ENCODE results near the gene ZP1. TPM values are rescaled to one million over a fixed set of nuclear protein-coding genes. Genes with fewer than 3 reads are reported as not detected.

Gene ZP1
- total RNA-seq, 1 donor, result 0.36 TPM

GRCh38 chr11:60842668-60843600 is 24.4 kb upstream of the ZP1 start:
- peak; percentile 56 for DNase-seq (ENCODE audit: insufficient read length, low spot score, missing footprints)
- TF ChIP-seq CTCF (IDR thresholded peaks at IDR 0.05; ENCODE audit: extremely low read depth, low read depth, low read length), result no peak
- Histone ChIP-seq H2AFZ (ENCODE audit: low read length) (peak overlapping the region; percentile 91), H3K27me3 (ENCODE audit: insufficient read depth, low read length) (no peaks in the 10 kb centered on the region), H3K4me2 (ENCODE audit: insufficient read depth, low read length) (peak overlapping the region; percentile 93), H3K4me1 (ENCODE audit: insufficient read depth, low read length) (peaks cover 40% of the 10 kb centered on the region), H4K20me1 (ENCODE audit: insufficient read depth, low read length) (peaks cover 11% of the 10 kb centered on the region), H3K79me2 (ENCODE audit: insufficient read depth, low read length) (peaks cover 41% of the 10 kb centered on the region), H3K27ac (ENCODE audit: low read depth, low read length) (peak overlapping the region; percentile 70), H3K9me3 (ENCODE audit: low read depth, low read length) (no peaks in the 10 kb centered on the region), H3K4me3 (ENCODE audit: insufficient read depth, low read length) (peak overlapping the region; percentile 85), H3K36me3 (ENCODE audit: insufficient read depth, low read length) (no peaks in the 10 kb centered on the region)

DNA sequence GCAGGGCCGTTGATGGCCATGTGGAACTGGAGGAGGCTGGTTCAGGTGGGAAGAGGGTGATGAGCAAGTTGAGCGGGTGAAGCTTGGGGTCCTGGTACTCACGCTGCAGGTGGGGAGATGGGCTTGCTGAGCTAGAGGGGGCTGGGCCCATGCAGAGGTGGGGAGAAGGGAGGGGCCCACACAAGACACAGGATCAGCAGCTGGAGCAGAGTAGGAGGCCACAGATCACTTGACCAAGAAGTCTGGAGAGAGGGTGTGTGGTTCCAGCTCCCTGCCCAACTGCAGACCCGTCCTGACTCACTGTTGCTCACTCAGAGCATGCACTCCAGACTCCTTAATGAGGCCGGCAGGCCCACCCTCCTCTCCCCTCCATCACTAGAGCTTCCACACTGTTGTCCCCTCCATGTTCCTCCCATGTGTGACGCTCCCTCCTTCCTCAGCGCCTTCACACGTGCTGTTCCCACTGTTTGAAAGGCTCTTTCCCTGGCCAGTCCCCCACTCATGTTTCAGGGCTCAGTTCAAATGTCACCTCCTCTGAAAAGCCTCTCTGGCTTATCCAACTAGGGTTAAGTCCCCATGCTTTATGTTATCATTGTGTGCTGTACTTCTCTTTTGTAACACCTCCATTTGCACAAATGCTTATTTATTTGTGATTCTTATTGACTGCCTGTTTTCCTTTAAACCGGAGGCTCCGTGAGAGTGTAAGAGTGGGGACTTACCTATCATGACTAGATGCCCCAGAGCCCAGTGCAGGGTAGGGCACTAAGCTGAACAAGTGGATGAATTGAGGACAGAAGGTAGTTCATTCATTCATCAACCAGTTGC is 23.1 kb upstream of the ZP1 start:
- Histone ChIP-seq H4K20me1 (ENCODE audit: insufficient read depth, low read length) (peaks cover 11% of the 10 kb centered on the region), H3K79me2 (ENCODE audit: insufficient read depth, low read length) (peaks cover 41% of the 10 kb centered on the region), H3K4me1 (ENCODE audit: insufficient read depth, low read length) (peaks cover 40% of the 10 kb centered on the region), H3K4me3 (ENCODE audit: insufficient read depth, low read length) (peak overlapping the region; percentile 85), H3K9me3 (ENCODE audit: low read depth, low read length) (no peaks in the 10 kb centered on the region), H3K36me3 (ENCODE audit: insufficient read depth, low read length) (peaks cover 3% of the 10 kb centered on the region), H3K4me2 (ENCODE audit: insufficient read depth, low read length) (peak overlapping the region; percentile 93), H3K27ac (ENCODE audit: low read depth, low read length) (peak overlapping the region; percentile 48), H3K27me3 (ENCODE audit: insufficient read depth, low read length) (no peaks in the 10 kb centered on the region), H2AFZ (ENCODE audit: low read length) (no peak overlapping the region)
- TF ChIP-seq CTCF (IDR thresholded peaks at IDR 0.05; ENCODE audit: extremely low read depth, low read depth, low read length), result no peak
- DNase-seq (ENCODE audit: insufficient read length, low spot score, missing footprints), result peak; percentile 96

DNA sequence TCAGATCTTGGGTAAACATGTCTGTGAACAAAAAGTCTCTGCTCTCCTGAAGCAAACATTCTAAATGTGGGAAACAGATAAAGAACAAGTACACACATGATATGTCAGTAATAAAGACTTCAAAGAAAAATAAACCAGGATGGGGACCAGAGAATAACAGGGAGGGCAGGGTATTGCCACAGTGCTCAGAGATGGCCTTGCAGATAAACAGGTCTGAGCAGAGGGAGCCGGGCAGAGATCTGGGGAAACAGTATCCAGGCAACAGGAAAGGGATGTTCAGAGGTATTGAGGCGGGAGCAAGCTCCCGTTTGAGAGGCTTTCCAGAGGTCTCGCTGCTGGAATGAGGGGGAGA is 22.5 kb upstream of the ZP1 start:
- DNase-seq (ENCODE audit: insufficient read length, low spot score, missing footprints), result peak; percentile 80
- no peaks in the 10 kb centered on the region for H3K27me3 ChIP-seq (ENCODE audit: insufficient read depth, low read length)
- no peaks in the 10 kb centered on the region for H3K9me3 ChIP-seq (ENCODE audit: low read depth, low read length)
- H3K27ac ChIP-seq (ENCODE audit: low read depth, low read length), result no peak overlapping the region
- H3K4me1 ChIP-seq (ENCODE audit: insufficient read depth, low read length), result peaks cover 40% of the 10 kb centered on the region
- H4K20me1 ChIP-seq (ENCODE audit: insufficient read depth, low read length), result peaks cover 11% of the 10 kb centered on the region
- H3K4me2 ChIP-seq (ENCODE audit: insufficient read depth, low read length), result peak overlapping the region; percentile 93
- peaks cover 3% of the 10 kb centered on the region for H3K36me3 ChIP-seq (ENCODE audit: insufficient read depth, low read length)
- H2AFZ ChIP-seq (ENCODE audit: low read length), result no peak overlapping the region
- H3K79me2 ChIP-seq (ENCODE audit: insufficient read depth, low read length), result peaks cover 41% of the 10 kb centered on the region
- no peak overlapping the region for H3K4me3 ChIP-seq (ENCODE audit: insufficient read depth, low read length)
- TF ChIP-seq CTCF (IDR thresholded peaks at IDR 0.05; ENCODE audit: extremely low read depth, low read depth, low read length), result no peak

GRCh38 chr11:60845338-60845737 is 22.0 kb upstream of the ZP1 start:
- Histone ChIP-seq H3K4me3 (ENCODE audit: insufficient read depth, low read length) (no peak overlapping the region), H3K9me3 (ENCODE audit: low read depth, low read length) (no peaks in the 10 kb centered on the region), H4K20me1 (ENCODE audit: insufficient read depth, low read length) (peaks cover 10% of the 10 kb centered on the region), H3K27ac (ENCODE audit: low read depth, low read length) (no peak overlapping the region), H3K36me3 (ENCODE audit: insufficient read depth, low read length) (peaks cover 3% of the 10 kb centered on the region), H3K4me1 (ENCODE audit: insufficient read depth, low read length) (peaks cover 37% of the 10 kb centered on the region), H3K79me2 (ENCODE audit: insufficient read depth, low read length) (peaks cover 41% of the 10 kb centered on the region), H2AFZ (ENCODE audit: low read length) (no peak overlapping the region), H3K27me3 (ENCODE audit: insufficient read depth, low read length) (no peaks in the 10 kb centered on the region), H3K4me2 (ENCODE audit: insufficient read depth, low read length) (no peak overlapping the region)
- TF ChIP-seq CTCF (IDR thresholded peaks at IDR 0.05; ENCODE audit: extremely low read depth, low read depth, low read length), result no peak
- DNase-seq (ENCODE audit: insufficient read length, low spot score, missing footprints), result peak; percentile 55

Data from osteoblast (primary cell).